Activated CD4-positive, alpha-beta T cell treated with anti-CD3 and anti-CD28 coated beads, Interleukin-2, amount 50 U/mL, for 48 hours (primary cell): ENCODE results near the gene SERP1.
"Not testable (repeated sequence)": the region's sequence is repeated elsewhere in the genome, so short reads cannot be mapped to it uniquely, and the experiment has no call there.

Source experiments
- DNase-seq, 2 experiments: peaks; one replicate each; pipeline ENCODE4 v3.0.0-alpha.2; 2020

The SERP1 gene

GRCh38 chr3:150538324-150539208, 7.7 kb downstream of the SERP1 start:
- DNase-seq: no peak

- DNase-seq: no peak
Measured at GRCh38 chr3:150535204-150535603, 11.1 kb downstream of the SERP1 start.

GRCh38 chr3:150531775-150532174, 14.5 kb downstream of the SERP1 start:
- DNase-seq: no peak

- DNase-seq: no peak
Measured at GRCh38 chr3:150528354-150528797, 17.9 kb downstream of the SERP1 start.

GRCh38 chr3:150527464-150528255, 18.6 kb downstream of the SERP1 start:
- no peak for DNase-seq

GRCh38 chr3:150523538-150523937, 22.8 kb downstream of the SERP1 start:
- no peak for DNase-seq

- DNase-seq: no peak
Measured at GRCh38 chr3:150521463-150521862, 24.8 kb downstream of the SERP1 start.

- DNase-seq: no peak
Measured at GRCh38 chr3:150520408-150520807, 25.9 kb downstream of the SERP1 start.

- DNase-seq: no peak
Measured at GRCh38 chr3:150519026-150519425, 27.3 kb downstream of the SERP1 start.

GRCh38 chr3:150515210-150515609, 31.1 kb downstream of the SERP1 start:
- no peak for DNase-seq

GRCh38 chr3:150511122-150511821, 35.0 kb downstream of the SERP1 start:
- no peak for DNase-seq

GRCh38 chr3:150509780-150510179, 36.5 kb downstream of the SERP1 start:
- no peak for DNase-seq

- no peak for DNase-seq
Measured at GRCh38 chr3:150508401-150508800, 37.9 kb downstream of the SERP1 start.

- DNase-seq: no peak
Measured at GRCh38 chr3:150504483-150504882, 41.8 kb downstream of the SERP1 start.

- no peak for DNase-seq
Measured at GRCh38 chr3:150503402-150504099, 42.7 kb downstream of the SERP1 start.

GRCh38 chr3:150500960-150501359, 45.3 kb downstream of the SERP1 start:
- DNase-seq: not testable (repeated sequence)

GRCh38 chr3:150497956-150498355, 48.3 kb downstream of the SERP1 start:
- no peak for DNase-seq

GRCh38 chr3:150495563-150496168, 50.6 kb downstream of the SERP1 start:
- no peak for DNase-seq

- no peak for DNase-seq
Measured at GRCh38 chr3:150495149-150495548, 51.1 kb downstream of the SERP1 start.

- DNase-seq: no peak
Measured at GRCh38 chr3:150494411-150494977, 51.8 kb downstream of the SERP1 start.
